ENCODE measurements around the gene TRPM6. TPM values are rescaled to one million over a fixed set of nuclear protein-coding genes. Genes with fewer than 3 reads are reported as not detected.
A peak's percentile ranks its signal among the peaks of the same experiment; 100 is the strongest.

Gene TRPM6
- total RNA-seq, 1 donor from 2014 or later: not detected

- no peak for TF ChIP-seq CTCF (conservative IDR thresholded peaks at IDR 0.05)
- no peak for DNase-seq (ENCODE audit: low read depth, low spot score)
- Mint-ChIP-seq H3K4me1 (no peaks in the 10 kb centered on the region), H3K9me3 (no peaks in the 10 kb centered on the region), H3K4me3 (no peak overlapping the region), H3K36me3 (ENCODE audit: low read depth) (no peaks in the 10 kb centered on the region), H3K27me3 (ENCODE audit: low read depth) (no peaks in the 10 kb centered on the region), H3K27ac (ENCODE audit: unreplicated experiment) (no peak overlapping the region)
Measured at GRCh38 chr9:74795081-74795480, 92.6 kb downstream of the TRPM6 start.

- no peaks in the 10 kb centered on the region for H3K4me1 Mint-ChIP-seq
- H3K36me3 Mint-ChIP-seq (ENCODE audit: low read depth): no peaks in the 10 kb centered on the region
- H3K4me3 Mint-ChIP-seq: no peak overlapping the region
- no peak for DNase-seq (ENCODE audit: low read depth, low spot score)
- peaks cover 9% of the 10 kb centered on the region for H3K27me3 Mint-ChIP-seq (ENCODE audit: low read depth)
- H3K9me3 Mint-ChIP-seq: no peaks in the 10 kb centered on the region
- no peak overlapping the region for H3K27ac Mint-ChIP-seq (ENCODE audit: unreplicated experiment)
- TF ChIP-seq CTCF (conservative IDR thresholded peaks at IDR 0.05): no peak
Measured at GRCh38 chr9:74784506-74784905, 103.2 kb downstream of the TRPM6 start.

GRCh38 chr9:74783408-74783807, 104.3 kb downstream of the TRPM6 start:
- Mint-ChIP-seq H3K4me3 (no peak overlapping the region), H3K27me3 (ENCODE audit: low read depth) (peaks cover 10% of the 10 kb centered on the region), H3K36me3 (ENCODE audit: low read depth) (no peaks in the 10 kb centered on the region), H3K27ac (ENCODE audit: unreplicated experiment) (no peak overlapping the region), H3K4me1 (no peaks in the 10 kb centered on the region), H3K9me3 (no peaks in the 10 kb centered on the region)
- DNase-seq (ENCODE audit: low read depth, low spot score): no peak
- no peak for TF ChIP-seq CTCF (conservative IDR thresholded peaks at IDR 0.05)

GRCh38 chr9:74777136-74777879, 110.4 kb downstream of the TRPM6 start:
- no peaks in the 10 kb centered on the region for H3K36me3 Mint-ChIP-seq (ENCODE audit: low read depth)
- no peaks in the 10 kb centered on the region for H3K9me3 Mint-ChIP-seq
- TF ChIP-seq CTCF (conservative IDR thresholded peaks at IDR 0.05): peak; percentile 90
- DNase-seq (ENCODE audit: low read depth, low spot score): peak; percentile 73
- no peak overlapping the region for H3K27ac Mint-ChIP-seq (ENCODE audit: unreplicated experiment)
- H3K4me1 Mint-ChIP-seq: peaks cover 8% of the 10 kb centered on the region
- no peak overlapping the region for H3K4me3 Mint-ChIP-seq
- H3K27me3 Mint-ChIP-seq (ENCODE audit: low read depth): peaks cover 12% of the 10 kb centered on the region

GRCh38 chr9:74775396-74775795, 112.3 kb downstream of the TRPM6 start:
- TF ChIP-seq CTCF (conservative IDR thresholded peaks at IDR 0.05): no peak
- Mint-ChIP-seq H3K36me3 (ENCODE audit: low read depth) (no peaks in the 10 kb centered on the region), H3K4me1 (peaks cover 8% of the 10 kb centered on the region), H3K27ac (ENCODE audit: unreplicated experiment) (no peak overlapping the region), H3K27me3 (ENCODE audit: low read depth) (peaks cover 18% of the 10 kb centered on the region), H3K9me3 (no peaks in the 10 kb centered on the region), H3K4me3 (no peak overlapping the region)
- DNase-seq (ENCODE audit: low read depth, low spot score): no peak
